HL-60/S4 treated with phorbol 12-myristate 13-acetate at 8.2 ng/mL for 4 days and 3 days (cell line): Measurements from ENCODE around the gene WAPL.

Experiments used
- in situ Hi-C: fragments of 300-500 bp; cut with MboI; formaldehyde crosslinking; loops from 2 replicates; pipeline ENCODE4 v1.15.0; 2022; ENCODE audit warnings: low sequenced_read_pairs

The WAPL gene

GRCh38 chr10:86524225-86524962, 2.8 kb upstream of the WAPL start:
- in situ Hi-C loops = no loop called here

DNA sequence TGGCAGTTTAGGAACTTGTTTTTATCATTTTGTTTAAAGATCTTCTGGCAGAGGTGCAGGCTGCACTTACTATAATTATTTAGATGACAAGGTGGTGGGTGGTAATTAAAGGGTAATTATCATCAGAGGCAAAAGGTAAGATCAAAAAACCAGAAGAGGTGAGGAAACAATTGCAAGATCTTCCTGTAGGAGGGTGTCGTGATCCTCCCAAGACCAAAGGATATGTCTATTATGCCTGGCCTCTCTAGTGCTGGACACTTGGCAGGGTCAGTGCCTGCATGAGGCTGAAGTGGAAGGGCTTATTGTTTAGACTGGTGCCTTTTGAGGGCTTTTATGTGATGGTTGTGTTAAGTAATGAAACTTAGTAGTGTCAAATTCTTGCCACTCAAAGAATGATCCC, 1.8 kb upstream of the WAPL start:
- in situ Hi-C loops = no loop called here

DNA sequence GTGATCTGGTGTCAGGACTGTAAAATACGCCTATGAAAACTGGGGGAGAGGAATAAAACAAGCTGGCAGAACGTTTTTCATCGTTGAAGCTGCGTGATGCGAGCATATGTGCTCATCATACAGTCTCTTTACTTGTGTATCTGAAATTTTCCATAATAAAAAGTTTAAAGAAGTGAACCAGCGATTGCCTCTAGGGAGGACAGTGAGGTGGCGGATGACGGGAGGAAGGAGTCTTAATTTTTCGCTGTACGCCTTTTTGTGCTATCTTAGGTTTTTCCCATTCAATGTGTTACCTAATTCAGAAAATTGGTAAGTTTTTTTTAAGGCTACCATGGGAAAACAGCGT, 891 bp upstream of the WAPL start:
- in situ Hi-C loops = no loop called here

- in situ Hi-C loops = no loop called here
Observed at GRCh38 chr10:86520871-86521677, 518 bp downstream of the WAPL start.

- in situ Hi-C loops = no loop called here
Observed at GRCh38 chr10:86518781-86519180, 2.8 kb downstream of the WAPL start.

- in situ Hi-C loops = no loop called here
Observed at GRCh38 chr10:86512137-86512536, 9.5 kb downstream of the WAPL start.

- in situ Hi-C loops = no loop called here
Observed at GRCh38 chr10:86511027-86511865, 10.3 kb downstream of the WAPL start.

- in situ Hi-C loops = no loop called here
Observed at GRCh38 chr10:86509145-86509544, 12.4 kb downstream of the WAPL start.

DNA sequence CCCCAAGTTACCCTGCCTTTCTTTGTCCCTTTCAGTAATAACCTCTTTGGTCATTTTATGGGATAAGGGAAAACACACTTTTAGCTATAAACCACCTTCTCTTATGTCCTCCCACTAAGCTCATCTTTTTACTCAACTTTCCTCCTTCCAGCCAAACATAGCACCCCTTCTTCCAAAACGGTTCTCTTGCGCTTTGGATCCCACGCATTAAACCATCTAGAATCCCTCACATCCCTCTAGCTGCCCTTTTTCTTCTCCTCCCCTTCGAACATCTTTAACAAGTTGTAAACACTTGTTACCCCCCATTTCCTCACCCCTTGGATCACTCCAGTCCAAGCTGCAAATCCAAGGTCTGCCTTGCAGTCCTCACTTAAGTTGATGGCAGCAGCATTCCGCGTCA, 13.4 kb downstream of the WAPL start:
- in situ Hi-C loops = no loop called here

GRCh38 chr10:86506499-86506898, 15.1 kb downstream of the WAPL start:
- in situ Hi-C loops = no loop called here

GRCh38 chr10:86506062-86506461, 15.5 kb downstream of the WAPL start:
- in situ Hi-C loops = no loop called here

GRCh38 chr10:86504510-86504909, 17.1 kb downstream of the WAPL start:
- in situ Hi-C loops = no loop called here

DNA sequence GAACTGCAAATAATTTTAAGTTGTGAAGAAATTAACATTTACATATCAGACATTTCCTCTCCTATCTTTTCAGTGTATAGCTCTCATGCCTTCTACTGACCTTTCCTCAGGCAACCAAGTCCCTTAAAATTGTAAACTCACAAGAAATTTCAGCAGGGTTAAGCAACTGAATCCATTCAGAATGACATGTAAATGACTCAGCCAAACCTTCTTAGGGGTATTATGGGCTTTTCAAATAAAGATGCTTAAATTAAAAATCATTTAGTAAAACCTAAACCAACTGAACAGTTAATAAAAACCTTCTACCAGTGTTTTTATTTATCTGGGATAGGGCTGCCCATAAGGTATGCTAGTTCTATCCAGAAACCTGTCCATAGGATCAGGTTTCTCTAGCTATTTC, 20.7 kb downstream of the WAPL start:
- in situ Hi-C loops = no loop called here

DNA sequence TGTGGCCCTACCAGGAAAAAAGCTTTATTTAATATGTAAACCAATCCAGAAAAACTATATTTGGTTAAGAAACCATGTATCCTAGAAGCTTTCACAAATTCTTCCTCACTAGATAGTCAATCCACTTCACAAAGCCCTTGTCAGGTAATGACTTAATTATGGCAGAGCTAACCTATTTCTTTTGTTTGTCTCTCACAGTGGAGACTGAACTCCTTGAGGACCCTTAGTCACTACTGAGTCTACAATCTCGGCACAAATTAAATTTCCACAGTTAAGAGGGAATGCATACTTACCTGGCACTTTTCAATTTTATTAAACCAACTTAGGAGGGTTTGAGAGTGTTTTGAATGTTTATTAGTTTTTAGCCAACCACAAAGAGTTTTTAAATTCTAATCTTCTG, 23.0 kb downstream of the WAPL start:
- in situ Hi-C loops = no loop called here

- in situ Hi-C loops = no loop called here
Observed at GRCh38 chr10:86497621-86498020, 24.0 kb downstream of the WAPL start.

GRCh38 chr10:86489960-86490612, 31.5 kb downstream of the WAPL start:
- in situ Hi-C loops = no loop called here

DNA sequence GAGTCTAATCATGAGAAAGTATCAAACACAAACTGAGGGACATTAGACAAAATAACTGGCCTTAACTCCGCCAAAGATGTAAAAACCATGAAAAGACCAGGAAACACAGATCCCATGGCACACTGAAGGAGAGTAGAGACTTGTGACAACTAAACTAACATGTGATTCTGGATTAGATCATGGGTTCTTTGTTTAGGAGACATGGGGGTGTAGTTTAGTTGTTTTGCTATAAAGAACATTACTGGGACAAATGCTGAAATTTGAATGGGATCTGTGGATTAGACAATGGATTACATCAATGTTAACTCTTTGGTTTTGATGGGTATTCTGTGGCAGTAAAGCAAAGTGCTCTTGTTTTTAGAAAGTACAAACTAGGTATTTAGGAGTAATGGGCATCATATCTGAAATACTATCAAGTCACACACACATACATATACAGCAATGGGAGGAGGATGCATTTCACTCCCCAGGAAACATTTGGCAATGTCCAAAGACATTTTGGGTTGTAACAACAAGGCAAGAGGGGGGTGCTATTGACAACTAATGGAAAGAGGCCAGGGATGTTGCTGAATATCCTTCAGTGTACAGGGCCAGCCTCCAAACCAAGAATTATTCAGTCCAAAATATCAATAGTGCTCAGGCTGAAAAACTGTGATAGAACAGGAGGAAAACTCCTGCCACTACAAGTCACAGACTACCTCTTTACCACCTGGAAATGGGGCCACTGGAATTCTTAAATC, 32.4 kb downstream of the WAPL start:
- in situ Hi-C loops = no loop called here

GRCh38 chr10:86486856-86487255, 34.7 kb downstream of the WAPL start:
- in situ Hi-C loops = no loop called here

DNA sequence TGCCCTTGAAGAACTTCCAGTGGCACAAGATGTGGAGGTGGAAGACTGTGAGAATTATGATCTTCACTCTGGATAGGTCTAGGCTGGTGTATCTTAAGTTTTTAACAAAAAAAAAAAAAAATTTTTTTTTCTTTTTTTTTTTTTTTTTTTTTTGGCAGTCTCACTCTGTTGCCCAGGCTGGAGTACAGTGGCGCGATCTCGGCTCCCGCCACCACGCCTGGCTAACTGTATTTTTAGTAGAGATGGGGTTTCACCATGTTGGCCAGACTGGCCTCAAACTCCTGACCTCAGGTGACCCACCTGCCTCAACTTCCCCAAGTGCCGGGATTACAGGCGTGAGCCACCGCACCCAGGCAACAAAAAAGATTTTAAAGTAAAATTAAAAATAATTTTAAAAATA, 37.9 kb downstream of the WAPL start:
- in situ Hi-C loops = no loop called here

DNA sequence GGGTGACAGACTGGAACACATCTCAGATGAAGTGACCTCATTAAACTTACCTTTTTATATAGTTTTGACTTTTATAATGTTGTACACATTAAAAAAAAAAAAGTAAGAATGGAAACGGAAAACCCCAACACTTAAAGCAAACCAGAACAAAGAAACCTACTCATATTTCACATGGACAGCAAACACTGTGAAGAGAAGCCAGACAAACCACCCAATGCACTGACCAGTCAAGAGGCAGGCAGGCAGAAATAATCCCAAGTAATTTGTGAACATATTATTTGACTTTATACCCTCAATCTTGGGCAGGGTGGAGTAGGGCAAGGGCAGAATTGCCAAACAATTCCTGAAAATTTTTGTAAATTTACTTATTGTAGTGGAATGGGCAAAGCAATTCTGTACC, 39.8 kb downstream of the WAPL start:
- in situ Hi-C loops = no loop called here
